Measurements from ENCODE around the gene TRABD2A. TPM values are rescaled to one million over a fixed set of nuclear protein-coding genes. Genes with fewer than 3 reads are reported as not detected.

Gene TRABD2A
- total and polyA plus RNA-seq, 2 of the 13 experiments (the other 11 are each of a cell fraction or from before 2014, with no cell fraction given), result 0.15 TPM; not detected in 1

DNA sequence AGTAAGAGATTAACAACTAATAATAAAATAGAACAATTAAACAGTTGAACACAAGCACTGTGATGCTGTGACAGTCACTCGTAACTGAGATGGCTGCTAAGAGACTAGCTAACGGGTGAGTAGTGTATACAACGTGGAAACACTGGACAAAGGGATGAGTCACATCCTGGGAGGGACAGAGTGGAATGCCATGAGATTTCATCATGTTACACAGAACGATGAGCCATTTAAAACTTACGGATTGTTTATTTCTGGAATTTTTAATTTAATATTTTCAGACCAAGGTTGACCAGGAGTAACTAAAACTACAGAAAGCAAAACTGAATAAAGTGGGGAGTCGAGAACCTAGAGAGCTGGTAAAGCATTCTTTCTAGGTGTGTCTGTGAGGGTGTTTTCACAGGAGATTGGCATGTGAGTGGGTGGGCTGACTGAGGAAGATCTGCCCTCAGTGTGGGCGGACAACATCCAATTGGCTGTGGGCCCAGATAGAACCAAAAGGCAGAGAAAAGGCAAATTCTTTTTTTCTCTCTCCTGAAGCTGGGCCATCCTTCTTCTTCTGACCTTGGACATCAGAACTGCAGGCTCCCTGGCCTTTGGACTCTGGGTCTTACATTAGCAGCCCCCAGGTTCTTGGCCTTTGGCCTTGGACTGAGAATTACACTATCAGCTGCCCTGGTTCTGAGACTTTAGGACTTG is 39.1 kb upstream of the TRABD2A start (continued):
- TF ChIP-seq, protein P1, sequence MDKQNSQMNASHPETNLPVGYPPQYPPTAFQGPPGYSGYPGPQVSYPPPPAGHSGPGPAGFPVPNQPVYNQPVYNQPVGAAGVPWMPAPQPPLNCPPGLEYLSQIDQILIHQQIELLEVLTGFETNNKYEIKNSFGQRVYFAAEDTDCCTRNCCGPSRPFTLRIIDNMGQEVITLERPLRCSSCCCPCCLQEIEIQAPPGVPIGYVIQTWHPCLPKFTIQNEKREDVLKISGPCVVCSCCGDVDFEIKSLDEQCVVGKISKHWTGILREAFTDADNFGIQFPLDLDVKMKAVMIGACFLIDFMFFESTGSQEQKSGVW (CRISPR knock-in tag; IDR thresholded peaks at IDR 0.05; ENCODE audit: borderline replicate concordance), result no peak
- TF ChIP-seq ZNF468 (CRISPR knock-in tag; IDR thresholded peaks at IDR 0.05) (no peak), SP1 (IDR thresholded peaks at IDR 0.05) (no peak), SP1 (CRISPR knock-in tag; IDR thresholded peaks at IDR 0.05) (peak; percentile 61; the same call in 1 of the 2 replicates), FOXA1 (IDR thresholded peaks at IDR 0.05) (0 out of 2 replicates have a peak, but pooled peaks have one; percentile 7), FOXA1 (CRISPR knock-in tag; IDR thresholded peaks at IDR 0.05) (peak; percentile 74), ZNF879 (CRISPR knock-in tag; IDR thresholded peaks at IDR 0.05) (no peak), FOXK1 (CRISPR knock-in tag; IDR thresholded peaks at IDR 0.05; ENCODE audit: borderline replicate concordance, low read depth) (peak; percentile 91; the same call in 1 of the 2 replicates), ZNF781 (CRISPR knock-in tag; IDR thresholded peaks at IDR 0.05; ENCODE audit: borderline replicate concordance, not compliant biosample characterization) (no peak), ZSCAN22 (CRISPR knock-in tag; IDR thresholded peaks at IDR 0.05) (no peak), HDAC2 (CRISPR knock-in tag; IDR thresholded peaks at IDR 0.05) (peak; percentile 32; the same call in 1 of the 2 replicates), KAT8 (CRISPR knock-in tag; IDR thresholded peaks at IDR 0.05) (peak; percentile 85), ZNF230 (CRISPR knock-in tag; IDR thresholded peaks at IDR 0.05) (no peak), ZNF501 (CRISPR knock-in tag; IDR thresholded peaks at IDR 0.05) (no peak), ZNF260 (CRISPR knock-in tag; IDR thresholded peaks at IDR 0.05; ENCODE audit: borderline replicate concordance, low read depth) (no peak), ZNF282 (IDR thresholded peaks at IDR 0.05; ENCODE audit: partially characterized antibody) (no peak), FOXO1 (CRISPR knock-in tag; IDR thresholded peaks at IDR 0.05) (peak; percentile 57; the same call in 1 of the 2 replicates), NAIF1 (CRISPR knock-in tag; IDR thresholded peaks at IDR 0.05; ENCODE audit: borderline replicate concordance) (no peak; the same call in 1 of the 2 replicates), ZFP1 (CRISPR knock-in tag; IDR thresholded peaks at IDR 0.05) (0 out of 2 replicates have a peak, but pooled peaks have one; percentile 40), FOXK2 (IDR thresholded peaks at IDR 0.05) (peak; percentile 45; the same call in 1 of the 2 replicates)
- TF ChIP-seq, protein P2, sequence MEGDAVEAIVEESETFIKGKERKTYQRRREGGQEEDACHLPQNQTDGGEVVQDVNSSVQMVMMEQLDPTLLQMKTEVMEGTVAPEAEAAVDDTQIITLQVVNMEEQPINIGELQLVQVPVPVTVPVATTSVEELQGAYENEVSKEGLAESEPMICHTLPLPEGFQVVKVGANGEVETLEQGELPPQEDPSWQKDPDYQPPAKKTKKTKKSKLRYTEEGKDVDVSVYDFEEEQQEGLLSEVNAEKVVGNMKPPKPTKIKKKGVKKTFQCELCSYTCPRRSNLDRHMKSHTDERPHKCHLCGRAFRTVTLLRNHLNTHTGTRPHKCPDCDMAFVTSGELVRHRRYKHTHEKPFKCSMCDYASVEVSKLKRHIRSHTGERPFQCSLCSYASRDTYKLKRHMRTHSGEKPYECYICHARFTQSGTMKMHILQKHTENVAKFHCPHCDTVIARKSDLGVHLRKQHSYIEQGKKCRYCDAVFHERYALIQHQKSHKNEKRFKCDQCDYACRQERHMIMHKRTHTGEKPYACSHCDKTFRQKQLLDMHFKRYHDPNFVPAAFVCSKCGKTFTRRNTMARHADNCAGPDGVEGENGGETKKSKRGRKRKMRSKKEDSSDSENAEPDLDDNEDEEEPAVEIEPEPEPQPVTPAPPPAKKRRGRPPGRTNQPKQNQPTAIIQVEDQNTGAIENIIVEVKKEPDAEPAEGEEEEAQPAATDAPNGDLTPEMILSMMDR (CRISPR knock-in tag; IDR thresholded peaks at IDR 0.05), result no peak
- TF ChIP-seq, protein P3, sequence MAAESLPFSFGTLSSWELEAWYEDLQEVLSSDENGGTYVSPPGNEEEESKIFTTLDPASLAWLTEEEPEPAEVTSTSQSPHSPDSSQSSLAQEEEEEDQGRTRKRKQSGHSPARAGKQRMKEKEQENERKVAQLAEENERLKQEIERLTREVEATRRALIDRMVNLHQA (CRISPR knock-in tag; IDR thresholded peaks at IDR 0.05), result no peak
- TF ChIP-seq, protein P4, sequence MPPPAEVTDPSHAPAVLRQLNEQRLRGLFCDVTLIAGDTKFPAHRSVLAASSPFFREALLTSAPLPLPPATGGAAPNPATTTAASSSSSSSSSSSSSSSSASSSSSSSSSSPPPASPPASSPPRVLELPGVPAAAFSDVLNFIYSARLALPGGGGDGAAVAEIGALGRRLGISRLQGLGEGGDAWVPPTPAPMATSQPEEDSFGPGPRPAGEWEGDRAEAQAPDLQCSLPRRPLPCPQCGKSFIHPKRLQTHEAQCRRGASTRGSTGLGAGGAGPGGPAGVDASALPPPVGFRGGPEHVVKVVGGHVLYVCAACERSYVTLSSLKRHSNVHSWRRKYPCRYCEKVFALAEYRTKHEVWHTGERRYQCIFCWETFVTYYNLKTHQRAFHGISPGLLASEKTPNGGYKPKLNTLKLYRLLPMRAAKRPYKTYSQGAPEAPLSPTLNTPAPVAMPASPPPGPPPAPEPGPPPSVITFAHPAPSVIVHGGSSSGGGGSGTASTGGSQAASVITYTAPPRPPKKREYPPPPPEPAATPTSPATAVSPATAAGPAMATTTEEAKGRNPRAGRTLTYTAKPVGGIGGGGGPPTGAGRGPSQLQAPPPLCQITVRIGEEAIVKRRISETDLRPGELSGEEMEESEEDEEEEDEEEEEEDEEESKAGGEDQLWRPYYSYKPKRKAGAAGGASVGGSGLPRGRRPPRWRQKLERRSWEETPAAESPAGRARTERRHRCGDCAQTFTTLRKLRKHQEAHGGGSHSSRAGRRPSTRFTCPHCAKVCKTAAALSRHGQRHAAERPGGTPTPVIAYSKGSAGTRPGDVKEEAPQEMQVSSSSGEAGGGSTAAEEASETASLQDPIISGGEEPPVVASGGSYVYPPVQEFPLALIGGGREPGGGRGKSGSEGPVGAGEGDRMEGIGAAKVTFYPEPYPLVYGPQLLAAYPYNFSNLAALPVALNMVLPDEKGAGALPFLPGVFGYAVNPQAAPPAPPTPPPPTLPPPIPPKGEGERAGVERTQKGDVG (CRISPR knock-in tag; IDR thresholded peaks at IDR 0.05; ENCODE audit: borderline replicate concordance), result no peak
